ENCODE measurements around the gene C8B. TPM values are rescaled to one million over a fixed set of nuclear protein-coding genes. Genes with fewer than 3 reads are reported as not detected.

C8B gene
- total RNA-seq, 1 experiment from 2014 or later = not detected

GRCh38 chr1:56917356-56917755 is 48.5 kb downstream of the C8B start:
- Mint-ChIP-seq H3K9me3 (ENCODE audit: low read depth, unreplicated experiment) (peaks cover 5% of the 10 kb centered on the region), H3K4me3 (ENCODE audit: low read depth, unreplicated experiment) (no peak overlapping the region), H3K27ac (ENCODE audit: unreplicated experiment) (no peak overlapping the region), H3K27me3 (ENCODE audit: unreplicated experiment) (peaks cover 8% of the 10 kb centered on the region), H3K4me1 (ENCODE audit: low read depth, unreplicated experiment) (no peaks in the 10 kb centered on the region), H3K36me3 (ENCODE audit: insufficient read depth, unreplicated experiment) (no peaks in the 10 kb centered on the region)
- no TSS peak for BruUV-seq (replicated peaks)
- no peak for TF ChIP-seq CTCF (IDR thresholded peaks at IDR 0.05; ENCODE audit: unreplicated experiment)
- intact Hi-C loops (cut with micrococcal nuclease; ENCODE audit: unreplicated experiment) = no loop called here
- CTCF ChIA-PET = no interaction called here
- DNase-seq = no peak

GRCh38 chr1:56916630-56917029 is 49.2 kb downstream of the C8B start:
- DNase-seq = no peak
- no peak for TF ChIP-seq CTCF (IDR thresholded peaks at IDR 0.05; ENCODE audit: unreplicated experiment)
- Mint-ChIP-seq H3K4me3 (ENCODE audit: low read depth, unreplicated experiment) (no peak overlapping the region), H3K4me1 (ENCODE audit: low read depth, unreplicated experiment) (no peaks in the 10 kb centered on the region), H3K36me3 (ENCODE audit: insufficient read depth, unreplicated experiment) (no peaks in the 10 kb centered on the region), H3K9me3 (ENCODE audit: low read depth, unreplicated experiment) (peaks cover 5% of the 10 kb centered on the region), H3K27ac (ENCODE audit: unreplicated experiment) (no peak overlapping the region), H3K27me3 (ENCODE audit: unreplicated experiment) (peaks cover 8% of the 10 kb centered on the region)
- no TSS peak for BruUV-seq (replicated peaks)
- CTCF ChIA-PET = no interaction called here
- intact Hi-C loops (cut with micrococcal nuclease; ENCODE audit: unreplicated experiment) = no loop called here

GRCh38 chr1:56915960-56916359 is 49.9 kb downstream of the C8B start:
- H3K36me3 Mint-ChIP-seq (ENCODE audit: insufficient read depth, unreplicated experiment) = no peaks in the 10 kb centered on the region
- BruUV-seq (replicated peaks) = no TSS peak
- TF ChIP-seq CTCF (IDR thresholded peaks at IDR 0.05; ENCODE audit: unreplicated experiment) = no peak
- no peak overlapping the region for H3K27ac Mint-ChIP-seq (ENCODE audit: unreplicated experiment)
- no peaks in the 10 kb centered on the region for H3K4me1 Mint-ChIP-seq (ENCODE audit: low read depth, unreplicated experiment)
- CTCF ChIA-PET = no interaction called here
- no peak for DNase-seq
- H3K9me3 Mint-ChIP-seq (ENCODE audit: low read depth, unreplicated experiment) = peaks cover 5% of the 10 kb centered on the region
- H3K27me3 Mint-ChIP-seq (ENCODE audit: unreplicated experiment) = peaks cover 8% of the 10 kb centered on the region
- H3K4me3 Mint-ChIP-seq (ENCODE audit: low read depth, unreplicated experiment) = no peak overlapping the region
- intact Hi-C loops (cut with micrococcal nuclease; ENCODE audit: unreplicated experiment) = no loop called here

GRCh38 chr1:56912325-56912724 is 53.5 kb downstream of the C8B start:
- no TSS peak for BruUV-seq (replicated peaks)
- H3K4me1 Mint-ChIP-seq (ENCODE audit: low read depth, unreplicated experiment) = no peaks in the 10 kb centered on the region
- no peak overlapping the region for H3K4me3 Mint-ChIP-seq (ENCODE audit: low read depth, unreplicated experiment)
- CTCF ChIA-PET = interaction anchor here (0.6 kb wide), 1 partner anchor 283 kb away, joined by 4 read pairs; no protein-coding TSS in a partner anchor
- H3K9me3 Mint-ChIP-seq (ENCODE audit: low read depth, unreplicated experiment) = peaks cover 7% of the 10 kb centered on the region
- no peak for TF ChIP-seq CTCF (IDR thresholded peaks at IDR 0.05; ENCODE audit: unreplicated experiment)
- H3K27ac Mint-ChIP-seq (ENCODE audit: unreplicated experiment) = no peak overlapping the region
- peaks cover 8% of the 10 kb centered on the region for H3K27me3 Mint-ChIP-seq (ENCODE audit: unreplicated experiment)
- intact Hi-C loops (cut with micrococcal nuclease; ENCODE audit: unreplicated experiment) = no loop called here
- no peak for DNase-seq
- H3K36me3 Mint-ChIP-seq (ENCODE audit: insufficient read depth, unreplicated experiment) = no peaks in the 10 kb centered on the region

Measured in Calu3 (cell line).